SU-DHL-6 (cell line): Measurements from ENCODE around the gene ELMO1.

ENCODE experiments used
- H2AFZ ChIP-seq: fragments of 200-600 bp; sonication (generic); 2 replicates; pipeline ENCODE4 v1.6.1; 2014; ENCODE audit warnings: low read depth, mild to moderate bottlenecking, moderate library complexity, mixed read lengths, antibody characterized with exemption, low read length; ENCODE audit not compliant: severe bottlenecking
- H3F3A ChIP-seq: fragments of 200-600 bp; shearing (Covaris generic); 2 replicates; pipeline ENCODE4 v1.6.0; 2016; ENCODE audit warnings: antibody characterized with exemption, mild to moderate bottlenecking; ENCODE audit not compliant: insufficient read depth
- H3K27ac ChIP-seq: fragments of 200-600 bp; sonication (generic); 2 replicates; pipeline ENCODE4 v1.5.1; 2016; ENCODE audit warnings: low read depth, mild to moderate bottlenecking, low read length, moderate library complexity, mixed read lengths
- H3K27me3 ChIP-seq: fragments of 200-600 bp; sonication (generic), shearing (Covaris generic); 2 replicates; pipeline ENCODE4 v1.6.0; 2014; ENCODE audit warnings: mild to moderate bottlenecking, low read length
- H3K36me3 ChIP-seq: fragments of 200-600 bp; sonication (generic); 2 replicates; pipeline ENCODE4 v1.6.1; 2014; ENCODE audit warnings: mild to moderate bottlenecking, low read length, mixed read lengths
- H3K4me2 ChIP-seq: fragments of 300-600, 200-600 bp; shearing (Covaris generic), sonication (generic); 2 replicates; pipeline ENCODE4 v1.6.0; 2014; ENCODE audit warnings: low read length, low read depth, mild to moderate bottlenecking; ENCODE audit not compliant: poor library complexity, severe bottlenecking
- H3K4me3 ChIP-seq: fragments of 200-600 bp; sonication (generic); 2 replicates; pipeline ENCODE4 v1.5.1; 2014; ENCODE audit warnings: antibody characterized with exemption, low read length, mild to moderate bottlenecking, mixed read lengths; ENCODE audit not compliant: insufficient read depth, poor library complexity, severe bottlenecking
- H3K79me2 ChIP-seq: fragments of 200-600 bp; sonication (generic); 2 replicates; pipeline ENCODE4 v1.6.1; 2014; ENCODE audit warnings: mild to moderate bottlenecking, low read length, moderate library complexity; ENCODE audit not compliant: insufficient read depth
- H3K9ac ChIP-seq: fragments of 200-600 bp; sonication (generic); 2 replicates; pipeline ENCODE4 v1.7.0; 2014; ENCODE audit warnings: mild to moderate bottlenecking, low read length
- H3K9me2 ChIP-seq: fragments of 200-600 bp; sonication (generic); replicated peaks from 2 replicates; pipeline ENCODE4 v1.6.1; 2014; ENCODE audit warnings: low read length; ENCODE audit not compliant: insufficient read depth
- H3K9me3 ChIP-seq: fragments of 200-600 bp; sonication (generic); 2 replicates; pipeline ENCODE4 v1.6.1; 2014; ENCODE audit warnings: low read length, mixed read lengths; ENCODE audit not compliant: insufficient read depth
- H4K20me1 ChIP-seq: fragments of 200-600 bp; sonication (generic); 2 replicates; pipeline ENCODE4 v1.6.1; 2014; ENCODE audit warnings: low read depth, mild to moderate bottlenecking, antibody characterized with exemption, low read length, moderate library complexity, mixed read lengths
- CTCF ChIP-seq: fragments of 200-600 bp; sonication (generic); IDR thresholded peaks from one replicate; pipeline ENCODE4 v1.5.1; 2017; ENCODE audit warnings: antibody characterized with exemption, mild to moderate bottlenecking, low read length, moderate library complexity; ENCODE audit not compliant: insufficient read depth, poor library complexity, severe bottlenecking
- EZH2phosphoT487 ChIP-seq: fragments of 200-600 bp; sonication (generic), shearing (Covaris generic); conservative IDR thresholded peaks from 2 replicates; pipeline ENCODE4 v1.6.1; 2018; ENCODE audit warnings: mild to moderate bottlenecking, antibody characterized with exemption, low read length, moderate library complexity, mixed read lengths

Gene ELMO1

GRCh38 chr7:36942541-36942940, 506.1 kb downstream of the ELMO1 start:
- no peaks in the 10 kb centered on the region for H3F3A ChIP-seq
- TF ChIP-seq CTCF, result no peak
- TF ChIP-seq EZH2phosphoT487, result no peak

GRCh38 chr7:36942025-36942424, 506.6 kb downstream of the ELMO1 start:
- Histone ChIP-seq H3K9me2 (no peaks in the 10 kb centered on the region), H3K4me3 (no peak overlapping the region), H3K4me2 (no peak overlapping the region), H3K9ac (no peak overlapping the region), H4K20me1 (no peaks in the 10 kb centered on the region; the same call in 1 of the 2 replicates), H3K27ac (no peak overlapping the region), H3K9me3 (peaks cover 20% of the 10 kb centered on the region; the same call in 1 of the 2 replicates), H3K36me3 (peaks cover 26% of the 10 kb centered on the region), H3K79me2 (no peaks in the 10 kb centered on the region), H2AFZ (no peak overlapping the region), H3F3A (no peaks in the 10 kb centered on the region), H3K27me3 (no peaks in the 10 kb centered on the region)
- no peak for TF ChIP-seq CTCF
- no peak for TF ChIP-seq EZH2phosphoT487

More at GRCh38 chr7:36942541-36942940, 506.1 kb downstream of the ELMO1 start:
- no peaks in the 10 kb centered on the region for H3K79me2 ChIP-seq
- peaks cover 21% of the 10 kb centered on the region for H3K36me3 ChIP-seq
- no peak overlapping the region for H3K27ac ChIP-seq
- no peaks in the 10 kb centered on the region for H3K27me3 ChIP-seq
- no peak overlapping the region for H2AFZ ChIP-seq
- H3K9me2 ChIP-seq, result no peaks in the 10 kb centered on the region
- H4K20me1 ChIP-seq, result no peaks in the 10 kb centered on the region; the same call in 1 of the 2 replicates
- H3K9ac ChIP-seq, result no peak overlapping the region
- H3K9me3 ChIP-seq, result peaks cover 20% of the 10 kb centered on the region; the same call in 1 of the 2 replicates
- no peak overlapping the region for H3K4me2 ChIP-seq
- H3K4me3 ChIP-seq, result no peak overlapping the region

- Histone ChIP-seq H3K79me2 (no peaks in the 10 kb centered on the region), H3K27ac (no peak overlapping the region), H4K20me1 (no peaks in the 10 kb centered on the region; the same call in 1 of the 2 replicates), H3K4me3 (no peak overlapping the region), H3K9me3 (peaks cover 20% of the 10 kb centered on the region; the same call in 1 of the 2 replicates), H3K9ac (no peak overlapping the region), H3F3A (no peaks in the 10 kb centered on the region), H3K27me3 (no peaks in the 10 kb centered on the region), H2AFZ (no peak overlapping the region), H3K9me2 (no peaks in the 10 kb centered on the region), H3K36me3 (peaks cover 26% of the 10 kb centered on the region), H3K4me2 (no peak overlapping the region)
- no peak for TF ChIP-seq CTCF
- no peak for TF ChIP-seq EZH2phosphoT487
Observed at GRCh38 chr7:36941359-36941758, 507.3 kb downstream of the ELMO1 start.
